RPMI7951 (cell line): ENCODE data around the gene NCAPD2. TPM values are rescaled to one million over a fixed set of nuclear protein-coding genes. Genes with fewer than 3 reads are reported as not detected.
A peak's percentile ranks its signal among the peaks of the same experiment; 100 is the strongest.
"Not testable (repeated sequence)": the region's sequence is repeated elsewhere in the genome, so short reads cannot be mapped to it uniquely, and the experiment has no call there.

ENCODE experiments used
- DNase-seq: peaks from one replicate; pipeline ENCODE4 v3.0.0-alpha.2; 2012; ENCODE audit warnings: low read depth
- total RNA-seq: library from RNA; depleted of rRNA; stranded (reverse); fragments of >200 nt; shearing (Covaris generic); gene quantifications from 2 replicates; pipeline ENCODE4 v1.2.3, GENCODE V29; 2014

The NCAPD2 gene
- total RNA-seq, 1 experiment from 2014 or later: 106 TPM

GRCh38 chr12:6550294-6551062 lies 56.6 kb downstream of the NCAPD2 start:
- no peak for DNase-seq

GRCh38 chr12:6551063-6551461 lies 57.2 kb downstream of the NCAPD2 start:
- peak; percentile 58 for DNase-seq

- DNase-seq: peak; percentile 51
Observed at GRCh38 chr12:6551496-6552139, 57.7 kb downstream of the NCAPD2 start.

GRCh38 chr12:6552140-6552551 lies 58.2 kb downstream of the NCAPD2 start:
- peak; percentile 61 for DNase-seq

- peak; percentile 98 for DNase-seq
Observed at GRCh38 chr12:6553051-6553868, 59.4 kb downstream of the NCAPD2 start.

GRCh38 chr12:6554168-6555017 lies 60.5 kb downstream of the NCAPD2 start:
- peak; percentile 84 for DNase-seq

GRCh38 chr12:6555018-6555691 lies 61.3 kb downstream of the NCAPD2 start:
- DNase-seq: no peak

GRCh38 chr12:6556496-6556817 lies 62.6 kb downstream of the NCAPD2 start:
- not testable (repeated sequence) for DNase-seq

- no peak for DNase-seq
Observed at GRCh38 chr12:6556857-6557256, 63.0 kb downstream of the NCAPD2 start.

GRCh38 chr12:6558014-6558760 lies 64.3 kb downstream of the NCAPD2 start:
- peak; percentile 78 for DNase-seq

GRCh38 chr12:6559500-6559899 lies 65.6 kb downstream of the NCAPD2 start:
- no peak for DNase-seq

- no peak for DNase-seq
Observed at GRCh38 chr12:6560501-6561205, 66.8 kb downstream of the NCAPD2 start.

- no peak for DNase-seq
Observed at GRCh38 chr12:6562881-6563280, 69.0 kb downstream of the NCAPD2 start.

- peak; percentile 45 for DNase-seq
Observed at GRCh38 chr12:6563448-6564050, 69.6 kb downstream of the NCAPD2 start.

- no peak for DNase-seq
Observed at GRCh38 chr12:6567112-6567670, 73.3 kb downstream of the NCAPD2 start.

- no peak for DNase-seq
Observed at GRCh38 chr12:6569312-6569711, 75.4 kb downstream of the NCAPD2 start.

GRCh38 chr12:6569786-6570185 lies 75.9 kb downstream of the NCAPD2 start:
- DNase-seq: no peak

GRCh38 chr12:6570264-6570887 lies 76.5 kb downstream of the NCAPD2 start:
- DNase-seq: peak; percentile 42
